HepG2 (cell line): ENCODE results near the gene SLC25A28. TPM values are rescaled to one million over a fixed set of nuclear protein-coding genes. Genes with fewer than 3 reads are reported as not detected.
A peak's percentile ranks its signal among the peaks of the same experiment; 100 is the strongest.

Experiments
- BRCA1 ChIP-seq: sonication (generic); formaldehyde crosslinking; IDR thresholded peaks from 2 replicates; pipeline ENCODE4 v1.4.0; 2020; ENCODE audit warnings: missing genetic modification reagents
- BRF2 ChIP-seq: sonication (generic); formaldehyde crosslinking; IDR thresholded peaks from 2 replicates; pipeline ENCODE4 v1.8.1; 2022; ENCODE audit warnings: mild to moderate bottlenecking, missing genetic modification reagents
- CENPX ChIP-seq: sonication (generic); formaldehyde crosslinking; IDR thresholded peaks from 2 replicates; pipeline ENCODE4 v1.9.0; 2021; ENCODE audit warnings: mild to moderate bottlenecking, missing genetic modification reagents, moderate library complexity
- CSRNP1 ChIP-seq: sonication (generic); formaldehyde crosslinking; IDR thresholded peaks from 2 replicates; pipeline ENCODE4 v1.8.1; 2023; ENCODE audit warnings: mild to moderate bottlenecking, missing genetic modification reagents
- HINFP ChIP-seq: sonication (generic); formaldehyde crosslinking; IDR thresholded peaks from 2 replicates; pipeline ENCODE4 v1.4.0; 2020; ENCODE audit warnings: low read depth, mild to moderate bottlenecking, missing genetic modification reagents
- MED1 ChIP-seq: sonication (generic); formaldehyde crosslinking; IDR thresholded peaks from 2 replicates; pipeline ENCODE4 v1.4.0; 2020; ENCODE audit warnings: missing genetic modification reagents
- NFAT5 ChIP-seq: sonication (generic); formaldehyde crosslinking; IDR thresholded peaks from 2 replicates; pipeline ENCODE4 v1.4.0; 2020; ENCODE audit warnings: missing genetic modification reagents
- POGK ChIP-seq: sonication (generic); formaldehyde crosslinking; conservative IDR thresholded peaks from 2 replicates; pipeline ENCODE4 v1.8.0; 2022; ENCODE audit warnings: mild to moderate bottlenecking, moderate library complexity, missing genetic modification reagents
- RXRA ChIP-seq: sonication (generic); formaldehyde crosslinking; IDR thresholded peaks from 2 replicates; pipeline ENCODE4 v1.5.1; 2020; ENCODE audit warnings: missing genetic modification reagents
- TEAD3 ChIP-seq: optimal IDR thresholded peaks from 2 replicates; pipeline ENCODE3; 2016; ENCODE audit warnings: borderline replicate concordance
- ZBTB14 ChIP-seq: sonication (generic); formaldehyde crosslinking; IDR thresholded peaks from 2 replicates; pipeline ENCODE4 v1.4.0; 2020; ENCODE audit warnings: missing genetic modification reagents
- ZFAT ChIP-seq: sonication (generic); formaldehyde crosslinking; conservative IDR thresholded peaks from 2 replicates; pipeline ENCODE4 v1.8.1; 2023; ENCODE audit warnings: missing genetic modification reagents, inconsistent platforms
- ZNF280B ChIP-seq: sonication (generic); formaldehyde crosslinking; IDR thresholded peaks from 2 replicates; pipeline ENCODE4 v1.5.0; 2020; ENCODE audit warnings: missing genetic modification reagents, mild to moderate bottlenecking, borderline replicate concordance
- polyA plus RNA-seq, 8 experiments: library from polyadenylated mRNA; depleted of rRNA in 3 of 8; stranded (reverse) in 7 of 8; unstranded in 1 of 8; fragments of >200 nt; fragmentation: Illumina TruSeq in 4 of 8; extraction: Trizol in 4 of 8; gene quantifications; 2 replicates each; pipeline versions ENCODE4 v1.2.1 to v1.2.3, GENCODE V29; 2011 to 2016; ENCODE audit warnings: low read depth in 4 of 8, missing spikeins in 1 of 8, mixed read lengths in 1 of 8; ENCODE audit not compliant: insufficient read depth in 1 of 8
- total RNA-seq, 5 experiments: library from RNA; depleted of rRNA; stranded (reverse); fragments of >200 nt; fragmentation: Illumina TruSeq; extraction: Trizol; gene quantifications; 2 replicates each; pipeline ENCODE4 v1.2.3, GENCODE V29; 2016; ENCODE audit warnings: low read depth in 1 of 5

SLC25A28 gene
- total and polyA plus RNA-seq, 2 of the 13 experiments (the other 11 are each of a cell fraction or from before 2014, with no cell fraction given): 15.2 to 41.0 TPM

- TF ChIP-seq NFAT5 (CRISPR knock-in tag) (peak; percentile 75), RXRA (peak; percentile 41), CSRNP1 (CRISPR knock-in tag) (peak; percentile 92; the same call in 1 of the 2 replicates), HINFP (CRISPR knock-in tag) (peak; percentile 86; the same call in 1 of the 2 replicates), TEAD3 (CRISPR knock-in tag) (peak; percentile 8), POGK (CRISPR knock-in tag) (peak; percentile 83), BRCA1 (CRISPR knock-in tag) (peak; percentile 50; the same call in 1 of the 2 replicates), ZNF280B (CRISPR knock-in tag) (peak; percentile 85), CENPX (CRISPR knock-in tag) (no peak), ZFAT (CRISPR knock-in tag) (peak; percentile 51; the same call in 1 of the 2 replicates), ZBTB14 (CRISPR knock-in tag) (peak; percentile 77), MED1 (CRISPR knock-in tag) (peak; percentile 50; the same call in 1 of the 2 replicates), BRF2 (CRISPR knock-in tag) (peak; percentile 76; the same call in 1 of the 2 replicates)
Measured at GRCh38 chr10:99620711-99621453, 643 bp upstream of the SLC25A28 start (continued).
